ENCODE measurements around the gene SERPINA6. TPM values are rescaled to one million over a fixed set of nuclear protein-coding genes. Genes with fewer than 3 reads are reported as not detected.
"Not testable (repeated sequence)": the region's sequence is repeated elsewhere in the genome, so short reads cannot be mapped to it uniquely, and the experiment has no call there.

Gene SERPINA6
- total RNA-seq, 1 donor from 2014 or later: 0.77 TPM

DNA sequence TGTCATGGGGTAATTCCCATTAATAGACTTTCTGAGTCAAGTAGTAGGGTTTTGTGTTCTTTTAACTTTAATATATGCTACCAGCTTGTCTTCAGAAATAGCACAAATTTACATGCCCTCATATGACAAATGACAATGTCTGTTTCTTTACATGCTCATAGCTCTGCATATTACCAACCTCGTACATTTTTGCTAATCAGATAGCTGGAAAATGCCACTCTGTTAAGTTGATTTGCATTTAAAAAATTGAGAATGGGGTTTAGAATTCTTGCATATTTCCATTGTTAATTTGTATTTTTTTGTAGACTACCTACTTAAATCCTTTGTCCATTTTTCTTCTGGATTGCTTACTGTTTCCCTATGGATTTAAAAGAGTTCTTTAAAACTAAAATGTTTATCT lies 34.0 kb upstream of the SERPINA6 start:
- no peaks in the 10 kb centered on the region for H3K36me3 Mint-ChIP-seq
- no peak overlapping the region for H3K4me3 Mint-ChIP-seq
- no peak for TF ChIP-seq CTCF (conservative IDR thresholded peaks at IDR 0.05)
- no peaks in the 10 kb centered on the region for H3K9me3 Mint-ChIP-seq
- peaks cover 4% of the 10 kb centered on the region for H3K4me1 Mint-ChIP-seq (ENCODE audit: unreplicated experiment)
- H3K27me3 Mint-ChIP-seq: peaks cover 12% of the 10 kb centered on the region
- no peak for DNase-seq (ENCODE audit: extremely low spot score, unreplicated experiment)
- H3K27ac Mint-ChIP-seq: no peak overlapping the region

DNA sequence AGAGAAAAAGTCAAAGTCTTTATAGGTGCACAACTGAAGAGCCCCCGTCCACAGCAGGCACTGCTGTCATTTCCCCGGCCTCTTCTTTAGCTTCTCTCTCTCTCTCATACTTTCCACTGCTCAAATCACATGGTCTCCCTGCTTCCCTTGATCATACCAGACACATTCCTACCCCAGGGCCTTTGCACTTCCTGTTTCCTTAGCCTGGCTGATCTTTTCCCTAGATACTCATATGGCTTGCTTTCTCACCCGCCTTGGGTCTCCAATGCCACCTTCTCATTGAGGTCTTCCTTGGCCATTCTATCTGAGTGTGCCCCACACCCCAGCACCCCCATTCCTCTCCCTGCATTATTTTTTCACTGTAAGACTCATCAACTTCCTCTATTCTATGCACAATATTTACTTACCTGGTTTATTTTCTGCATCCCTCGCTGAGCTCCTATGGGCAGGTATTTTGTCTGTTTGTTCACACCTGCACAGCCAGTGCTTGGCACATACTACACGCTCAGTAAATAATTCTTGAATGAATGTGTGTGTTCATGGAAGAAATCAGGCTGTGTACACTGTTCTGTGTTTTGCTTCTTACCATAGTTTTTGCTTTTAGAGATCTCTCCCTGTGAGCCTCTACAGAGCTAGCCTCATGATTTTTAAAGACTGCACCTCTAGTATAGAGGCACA lies 33.4 kb upstream of the SERPINA6 start:
- Mint-ChIP-seq H3K27ac (no peak overlapping the region), H3K9me3 (no peaks in the 10 kb centered on the region), H3K36me3 (no peaks in the 10 kb centered on the region), H3K4me3 (no peak overlapping the region), H3K4me1 (ENCODE audit: unreplicated experiment) (peaks cover 4% of the 10 kb centered on the region), H3K27me3 (peaks cover 18% of the 10 kb centered on the region)
- no peak for DNase-seq (ENCODE audit: extremely low spot score, unreplicated experiment)
- no peak for TF ChIP-seq CTCF (conservative IDR thresholded peaks at IDR 0.05)

GRCh38 chr14:94355191-94355794 lies 32.2 kb upstream of the SERPINA6 start:
- H3K36me3 Mint-ChIP-seq: no peaks in the 10 kb centered on the region
- peak; percentile 64 for TF ChIP-seq CTCF (conservative IDR thresholded peaks at IDR 0.05)
- peaks cover 4% of the 10 kb centered on the region for H3K4me1 Mint-ChIP-seq (ENCODE audit: unreplicated experiment)
- DNase-seq (ENCODE audit: extremely low spot score, unreplicated experiment): no peak
- H3K27ac Mint-ChIP-seq: no peak overlapping the region
- H3K27me3 Mint-ChIP-seq: peaks cover 20% of the 10 kb centered on the region
- no peak overlapping the region for H3K4me3 Mint-ChIP-seq
- H3K9me3 Mint-ChIP-seq: no peaks in the 10 kb centered on the region

DNA sequence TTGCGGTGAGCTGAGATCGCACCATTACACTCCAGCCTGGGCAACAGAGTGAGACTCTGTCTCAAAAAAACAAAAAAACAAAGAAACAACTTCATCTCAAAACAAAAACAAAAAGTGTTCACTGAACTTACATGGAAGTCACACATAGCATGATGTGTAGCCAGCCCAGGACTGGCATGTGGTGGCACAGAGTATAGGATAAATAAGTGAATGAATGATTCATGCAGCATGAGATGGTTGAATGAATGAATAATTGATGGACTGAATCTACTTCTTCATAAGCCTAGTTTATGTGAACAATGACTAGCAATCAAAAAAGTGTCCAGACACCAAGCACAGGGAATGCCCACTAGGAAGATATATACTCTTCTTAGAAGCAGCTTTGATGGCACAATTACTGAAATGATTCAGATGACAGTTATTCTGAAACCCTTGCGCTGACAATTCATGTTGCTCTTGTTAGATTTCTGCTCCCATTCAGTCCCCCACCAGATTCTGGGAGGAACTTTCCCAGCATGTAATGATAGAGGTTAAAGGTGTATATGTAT lies 31.6 kb upstream of the SERPINA6 start:
- H3K9me3 Mint-ChIP-seq: no peaks in the 10 kb centered on the region
- no peak overlapping the region for H3K4me3 Mint-ChIP-seq
- no peak overlapping the region for H3K27ac Mint-ChIP-seq
- no peak for DNase-seq (ENCODE audit: extremely low spot score, unreplicated experiment)
- H3K36me3 Mint-ChIP-seq: no peaks in the 10 kb centered on the region
- H3K4me1 Mint-ChIP-seq (ENCODE audit: unreplicated experiment): peaks cover 4% of the 10 kb centered on the region
- no peak for TF ChIP-seq CTCF (conservative IDR thresholded peaks at IDR 0.05)
- peaks cover 20% of the 10 kb centered on the region for H3K27me3 Mint-ChIP-seq

GRCh38 chr14:94354190-94354589 lies 31.1 kb upstream of the SERPINA6 start:
- DNase-seq (ENCODE audit: extremely low spot score, unreplicated experiment); H3K4me1 Mint-ChIP-seq (ENCODE audit: unreplicated experiment); H3K9me3 Mint-ChIP-seq; H3K4me3 Mint-ChIP-seq; H3K36me3 Mint-ChIP-seq; H3K27ac Mint-ChIP-seq: not testable (repeated sequence)
- peaks cover 20% of the 10 kb centered on the region for H3K27me3 Mint-ChIP-seq

- no peak overlapping the region for H3K4me3 Mint-ChIP-seq
- H3K9me3 Mint-ChIP-seq: no peaks in the 10 kb centered on the region
- H3K27ac Mint-ChIP-seq: no peak overlapping the region
Observed at GRCh38 chr14:94349276-94349675, 26.1 kb upstream of the SERPINA6 start.

More at GRCh38 chr14:94349276-94349675, 26.1 kb upstream of the SERPINA6 start:
- H3K27me3 Mint-ChIP-seq: peaks cover 12% of the 10 kb centered on the region
- DNase-seq (ENCODE audit: extremely low spot score, unreplicated experiment): no peak
- no peak for TF ChIP-seq CTCF (conservative IDR thresholded peaks at IDR 0.05)
- H3K36me3 Mint-ChIP-seq: no peaks in the 10 kb centered on the region
- H3K4me1 Mint-ChIP-seq (ENCODE audit: unreplicated experiment): no peaks in the 10 kb centered on the region
